HEK293 (cell line): ENCODE data around the gene ZNF543.

Source experiments
- FEZF1 ChIP-seq: fragments of 450-650 bp; formaldehyde crosslinking; IDR thresholded peaks from 2 replicates; pipeline ENCODE4 v1.5.1; 2016; ENCODE audit warnings: missing biosample characterization, missing genetic modification characterization
- GLI2 ChIP-seq: fragments of 450-650 bp; formaldehyde crosslinking; IDR thresholded peaks from 2 replicates; pipeline ENCODE4; 2017; ENCODE audit warnings: missing biosample characterization, missing genetic modification characterization, low read depth, borderline replicate concordance
- GLI4 ChIP-seq: fragments of 450-650 bp; formaldehyde crosslinking; IDR thresholded peaks from 2 replicates; pipeline ENCODE4 v1.5.1; 2016; ENCODE audit warnings: missing biosample characterization, missing genetic modification characterization
- GLIS1 ChIP-seq: fragments of 450-650 bp; formaldehyde crosslinking; IDR thresholded peaks from 2 replicates; pipeline ENCODE4 v1.5.1; 2016; ENCODE audit warnings: missing biosample characterization, missing genetic modification characterization
- OSR2 ChIP-seq: fragments of 450-650 bp; formaldehyde crosslinking; IDR thresholded peaks from 2 replicates; pipeline ENCODE4 v1.5.1; 2016; ENCODE audit warnings: missing biosample characterization, missing genetic modification characterization
- PRDM1 ChIP-seq: fragments of 450-650 bp; formaldehyde crosslinking; IDR thresholded peaks from 2 replicates; pipeline ENCODE4; 2016; ENCODE audit warnings: missing biosample characterization, missing genetic modification characterization
- SCRT2 ChIP-seq: fragments of 450-650 bp; formaldehyde crosslinking; IDR thresholded peaks from 2 replicates; pipeline ENCODE4 v1.5.1; 2016; ENCODE audit warnings: missing biosample characterization, missing genetic modification characterization
- WT1 ChIP-seq: fragments of 450-650 bp; formaldehyde crosslinking; IDR thresholded peaks from 2 replicates; pipeline ENCODE4 v1.5.1; 2016; ENCODE audit warnings: missing biosample characterization, missing genetic modification characterization
- YY1 ChIP-seq: fragments of 450-650 bp; formaldehyde crosslinking; IDR thresholded peaks from 2 replicates; pipeline ENCODE4 v1.5.1; 2018; ENCODE audit warnings: missing biosample characterization, missing genetic modification characterization
- ZBTB20 ChIP-seq: fragments of 450-650 bp; formaldehyde crosslinking; IDR thresholded peaks from 2 replicates; pipeline ENCODE4 v1.5.1; 2016; ENCODE audit warnings: missing biosample characterization, missing genetic modification characterization
- ZFHX2 ChIP-seq: fragments of 450-650 bp; formaldehyde crosslinking; conservative IDR thresholded peaks from 2 replicates; pipeline ENCODE4 v1.5.1; 2016; ENCODE audit warnings: missing biosample characterization, missing genetic modification characterization
- ZFP3 ChIP-seq: fragments of 450-650 bp; formaldehyde crosslinking; IDR thresholded peaks from 2 replicates; pipeline ENCODE4 v1.5.1; 2016; ENCODE audit warnings: low read depth, missing biosample characterization, missing genetic modification characterization
- ZNF10 ChIP-seq: fragments of 450-650 bp; formaldehyde crosslinking; IDR thresholded peaks from 2 replicates; pipeline ENCODE4 v1.5.1; 2017; ENCODE audit warnings: missing biosample characterization, missing genetic modification characterization
- ZNF138 ChIP-seq: fragments of 450-650 bp; formaldehyde crosslinking; IDR thresholded peaks from 2 replicates; pipeline ENCODE4 v1.5.1; 2016; ENCODE audit warnings: missing biosample characterization, missing genetic modification characterization, borderline replicate concordance
- ZNF2 ChIP-seq: fragments of 450-650 bp; formaldehyde crosslinking; IDR thresholded peaks from 2 replicates; pipeline ENCODE4 v1.5.1; 2016; ENCODE audit warnings: missing biosample characterization, missing genetic modification characterization
- ZNF280C ChIP-seq: fragments of 450-650 bp; formaldehyde crosslinking; IDR thresholded peaks from 2 replicates; pipeline ENCODE4 v1.5.1; 2016; ENCODE audit warnings: missing biosample characterization, missing genetic modification characterization
- ZNF391 ChIP-seq: fragments of 450-650 bp; formaldehyde crosslinking; IDR thresholded peaks from 2 replicates; pipeline ENCODE4 v1.5.1; 2016; ENCODE audit warnings: low read depth, missing biosample characterization, missing genetic modification characterization, borderline replicate concordance
- ZNF449 ChIP-seq: fragments of 450-650 bp; formaldehyde crosslinking; IDR thresholded peaks from 2 replicates; pipeline ENCODE4 v1.5.1; 2017; ENCODE audit warnings: missing biosample characterization, mild to moderate bottlenecking, missing genetic modification characterization, moderate library complexity
- ZNF501 ChIP-seq: fragments of 450-650 bp; formaldehyde crosslinking; IDR thresholded peaks from 2 replicates; pipeline ENCODE4 v1.5.1; 2016; ENCODE audit warnings: missing biosample characterization, missing genetic modification characterization
- ZNF513 ChIP-seq: fragments of 450-650 bp; IDR thresholded peaks from 2 replicates; pipeline ENCODE4 v1.5.1; 2018; ENCODE audit warnings: missing biosample characterization, missing genetic modification characterization
- ZNF529 ChIP-seq: fragments of 450-650 bp; formaldehyde crosslinking; IDR thresholded peaks from 2 replicates; pipeline ENCODE4 v1.5.1; 2017; ENCODE audit warnings: missing genetic modification characterization, missing biosample characterization; ENCODE audit not compliant: insufficient replicate concordance
- ZNF548 ChIP-seq: fragments of 450-650 bp; formaldehyde crosslinking; IDR thresholded peaks from 2 replicates; pipeline ENCODE4 v1.5.1; 2016; ENCODE audit warnings: missing biosample characterization, missing genetic modification characterization
- ZNF623 ChIP-seq: fragments of 450-650 bp; formaldehyde crosslinking; IDR thresholded peaks from 2 replicates; pipeline ENCODE4 v1.5.1; 2016; ENCODE audit warnings: missing biosample characterization, missing genetic modification characterization
- ZNF654 ChIP-seq: fragments of 450-650 bp; formaldehyde crosslinking; IDR thresholded peaks from 2 replicates; pipeline ENCODE4 v1.5.1; 2016; ENCODE audit warnings: low read depth, missing biosample characterization, missing genetic modification characterization
- ZNF658 ChIP-seq: fragments of 450-650 bp; formaldehyde crosslinking; IDR thresholded peaks from 2 replicates; pipeline ENCODE4; 2016; ENCODE audit warnings: missing biosample characterization, missing genetic modification characterization
- ZNF701 ChIP-seq: fragments of 450-650 bp; formaldehyde crosslinking; IDR thresholded peaks from 2 replicates; pipeline ENCODE4 v1.5.1; 2016; ENCODE audit warnings: missing biosample characterization, missing genetic modification characterization
- ZNF76 ChIP-seq: fragments of 450-650 bp; formaldehyde crosslinking; IDR thresholded peaks from 2 replicates; pipeline ENCODE4; 2016; ENCODE audit warnings: low read depth, missing biosample characterization, missing genetic modification characterization, borderline replicate concordance
- ZSCAN30 ChIP-seq: fragments of 450-650 bp; IDR thresholded peaks from 2 replicates; pipeline ENCODE4 v1.5.1; 2018; ENCODE audit warnings: missing biosample characterization, mild to moderate bottlenecking, missing genetic modification characterization, moderate library complexity
- TF ChIP-seq, protein P1 (sequence below): fragments of 450-650 bp; formaldehyde crosslinking; IDR thresholded peaks from 2 replicates; pipeline ENCODE4 v1.5.1; 2016; ENCODE audit warnings: missing biosample characterization, missing genetic modification characterization
- TF ChIP-seq, protein P2 (sequence below): fragments of 450-650 bp; formaldehyde crosslinking; IDR thresholded peaks from 2 replicates; pipeline ENCODE4 v1.5.1; 2017; ENCODE audit warnings: missing biosample characterization, missing genetic modification characterization

The ZNF543 gene

DNA sequence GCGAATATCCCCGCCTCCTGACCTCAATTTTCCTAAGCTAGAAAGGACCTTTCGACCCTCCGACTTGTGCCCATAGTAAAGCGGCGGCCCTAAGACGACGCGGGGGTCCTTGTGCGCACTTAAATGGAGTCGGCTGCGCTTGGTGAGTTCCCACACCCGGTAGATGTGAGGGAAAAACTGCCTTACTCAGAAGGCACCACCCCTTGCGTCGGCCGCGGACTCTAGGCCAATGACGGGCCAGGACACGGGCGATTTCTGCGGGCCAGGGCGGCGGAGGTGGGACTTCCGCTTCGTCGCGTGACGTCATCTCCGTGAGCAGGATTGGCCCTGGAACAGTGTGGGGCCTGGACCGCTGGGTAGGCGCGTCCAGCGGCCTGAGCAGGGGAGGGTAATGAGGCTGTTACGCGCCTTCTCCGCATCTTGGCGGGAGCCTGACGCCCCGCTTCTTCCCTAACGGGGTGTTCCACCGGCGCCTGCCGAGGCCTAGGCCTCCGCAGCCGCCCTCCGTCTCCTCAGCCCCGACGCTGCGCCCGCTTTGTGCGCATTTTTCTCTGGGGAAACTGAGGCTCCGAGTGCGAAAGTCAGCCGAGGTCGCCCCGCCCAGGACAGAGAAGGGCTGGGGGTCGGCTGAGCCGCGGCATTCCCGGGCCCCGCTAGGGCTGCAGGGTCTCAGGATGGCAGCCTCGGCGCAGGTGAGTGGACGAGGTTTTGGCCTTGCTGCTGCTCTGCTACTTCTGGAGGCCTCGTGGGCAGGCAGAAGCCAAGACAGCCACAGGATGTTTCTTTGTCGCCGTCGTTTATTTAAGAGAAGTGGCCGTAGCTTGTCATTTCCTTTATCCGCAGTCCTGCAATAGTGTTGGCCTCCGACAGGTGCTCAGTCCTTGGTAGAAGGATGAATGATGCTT is at the start of gene ZNF543 (continued):
- TF ChIP-seq, protein P1, sequence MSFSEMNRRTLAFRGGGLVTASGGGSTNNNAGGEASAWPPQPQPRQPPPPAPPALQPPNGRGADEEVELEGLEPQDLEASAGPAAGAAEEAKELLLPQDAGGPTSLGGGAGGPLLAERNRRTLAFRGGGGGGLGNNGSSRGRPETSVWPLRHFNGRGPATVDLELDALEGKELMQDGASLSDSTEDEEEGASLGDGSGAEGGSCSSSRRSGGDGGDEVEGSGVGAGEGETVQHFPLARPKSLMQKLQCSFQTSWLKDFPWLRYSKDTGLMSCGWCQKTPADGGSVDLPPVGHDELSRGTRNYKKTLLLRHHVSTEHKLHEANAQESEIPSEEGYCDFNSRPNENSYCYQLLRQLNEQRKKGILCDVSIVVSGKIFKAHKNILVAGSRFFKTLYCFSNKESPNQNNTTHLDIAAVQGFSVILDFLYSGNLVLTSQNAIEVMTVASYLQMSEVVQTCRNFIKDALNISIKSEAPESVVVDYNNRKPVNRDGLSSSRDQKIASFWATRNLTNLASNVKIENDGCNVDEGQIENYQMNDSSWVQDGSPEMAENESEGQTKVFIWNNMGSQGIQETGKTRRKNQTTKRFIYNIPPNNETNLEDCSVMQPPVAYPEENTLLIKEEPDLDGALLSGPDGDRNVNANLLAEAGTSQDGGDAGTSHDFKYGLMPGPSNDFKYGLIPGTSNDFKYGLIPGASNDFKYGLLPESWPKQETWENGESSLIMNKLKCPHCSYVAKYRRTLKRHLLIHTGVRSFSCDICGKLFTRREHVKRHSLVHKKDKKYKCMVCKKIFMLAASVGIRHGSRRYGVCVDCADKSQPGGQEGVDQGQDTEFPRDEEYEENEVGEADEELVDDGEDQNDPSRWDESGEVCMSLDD (tag by site-specific recombination): no peak
- TF ChIP-seq OSR2 (tag by site-specific recombination) (no peak), ZNF654 (tag by site-specific recombination) (no peak), PRDM1 (tag by site-specific recombination) (no peak), GLI4 (no peak), ZNF2 (tag by site-specific recombination) (no peak), GLIS1 (peak; percentile 80), ZBTB20 (tag by site-specific recombination) (peak; percentile 80; the same call in 1 of the 2 replicates), WT1 (no peak), ZNF449 (no peak), ZNF548 (tag by site-specific recombination) (no peak), ZNF701 (tag by site-specific recombination) (no peak), ZNF658 (tag by site-specific recombination) (no peak), ZNF138 (tag by site-specific recombination) (no peak), SCRT2 (no peak), ZNF76 (peak; percentile 66), ZFP3 (tag by site-specific recombination) (no peak), ZSCAN30 (peak; percentile 89), ZFHX2 (peak; percentile 30; the same call in 1 of the 2 replicates), ZNF10 (tag by site-specific recombination) (peak; percentile 89), ZNF391 (0 out of 2 replicates have a peak, but pooled peaks have one; percentile 35), ZNF280C (tag by site-specific recombination) (no peak), YY1 (tag by site-specific recombination) (no peak), ZNF501 (tag by site-specific recombination) (0 out of 2 replicates have a peak, but pooled peaks have one; percentile 53), ZNF529 (tag by site-specific recombination) (no peak), GLI2 (tag by site-specific recombination) (no peak), FEZF1 (tag by site-specific recombination) (no peak), ZNF513 (tag by site-specific recombination) (no peak), ZNF623 (tag by site-specific recombination) (no peak)
- TF ChIP-seq, protein P2, sequence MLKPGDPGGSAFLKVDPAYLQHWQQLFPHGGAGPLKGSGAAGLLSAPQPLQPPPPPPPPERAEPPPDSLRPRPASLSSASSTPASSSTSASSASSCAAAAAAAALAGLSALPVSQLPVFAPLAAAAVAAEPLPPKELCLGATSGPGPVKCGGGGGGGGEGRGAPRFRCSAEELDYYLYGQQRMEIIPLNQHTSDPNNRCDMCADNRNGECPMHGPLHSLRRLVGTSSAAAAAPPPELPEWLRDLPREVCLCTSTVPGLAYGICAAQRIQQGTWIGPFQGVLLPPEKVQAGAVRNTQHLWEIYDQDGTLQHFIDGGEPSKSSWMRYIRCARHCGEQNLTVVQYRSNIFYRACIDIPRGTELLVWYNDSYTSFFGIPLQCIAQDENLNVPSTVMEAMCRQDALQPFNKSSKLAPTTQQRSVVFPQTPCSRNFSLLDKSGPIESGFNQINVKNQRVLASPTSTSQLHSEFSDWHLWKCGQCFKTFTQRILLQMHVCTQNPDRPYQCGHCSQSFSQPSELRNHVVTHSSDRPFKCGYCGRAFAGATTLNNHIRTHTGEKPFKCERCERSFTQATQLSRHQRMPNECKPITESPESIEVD (tag by site-specific recombination): no peak
